NCI-H146 treated with DMSO at 0.1 percent for 48 hours (cell line): ENCODE results near the gene GNRHR.
"Not testable (repeated sequence)": the region's sequence is repeated elsewhere in the genome, so short reads cannot be mapped to it uniquely, and the experiment has no call there.

Experiments
- DNase-seq: peaks from one replicate; lab custom pipeline; 2025; ENCODE audit not compliant: unreplicated experiment; lab: John Stamatoyannopoulos, UW

GNRHR gene

GRCh38 chr4:67754288-67754687 is at the start of gene GNRHR:
GNRHR (minus strand) TSS chr4:67754388; CDS start chr4:67754335, 53 bp downstream.
- DNase-seq = no peak

GRCh38 chr4:67796810-67797209 is 42.6 kb upstream of the GNRHR start:
- no peak for DNase-seq

- no peak for DNase-seq
Measured at GRCh38 chr4:67790721-67791120, 36.5 kb upstream of the GNRHR start.

- no peak for DNase-seq
Measured at GRCh38 chr4:67787311-67787710, 33.1 kb upstream of the GNRHR start.

- no peak for DNase-seq
Measured at GRCh38 chr4:67785528-67785927, 31.3 kb upstream of the GNRHR start.

GRCh38 chr4:67779631-67780030 is 25.4 kb upstream of the GNRHR start:
- no peak for DNase-seq

GRCh38 chr4:67776746-67777145 is 22.6 kb upstream of the GNRHR start:
- DNase-seq = no peak

GRCh38 chr4:67770422-67770821 is 16.2 kb upstream of the GNRHR start:
- peak; percentile 52 for DNase-seq

- DNase-seq = no peak
Measured at GRCh38 chr4:67765928-67766327, 11.7 kb upstream of the GNRHR start.

- no peak for DNase-seq
Measured at GRCh38 chr4:67765401-67765800, 11.2 kb upstream of the GNRHR start.

GRCh38 chr4:67764183-67764582 is 10.0 kb upstream of the GNRHR start:
- DNase-seq = no peak

GRCh38 chr4:67762086-67762485 is 7.9 kb upstream of the GNRHR start:
- DNase-seq = no peak

- DNase-seq = not testable (repeated sequence)
Measured at GRCh38 chr4:67756991-67757390, 2.8 kb upstream of the GNRHR start.

GRCh38 chr4:67755974-67756373 is 1.8 kb upstream of the GNRHR start:
- DNase-seq = no peak

GRCh38 chr4:67751260-67751659 is 2.9 kb downstream of the GNRHR start:
- no peak for DNase-seq

- no peak for DNase-seq
Measured at GRCh38 chr4:67750691-67751090, 3.5 kb downstream of the GNRHR start.

- no peak for DNase-seq
Measured at GRCh38 chr4:67749286-67749685, 4.9 kb downstream of the GNRHR start.

GRCh38 chr4:67746797-67747495 is 7.2 kb downstream of the GNRHR start:
- DNase-seq = peak; percentile 73

- DNase-seq = no peak
Measured at GRCh38 chr4:67744561-67745283, 9.5 kb downstream of the GNRHR start.

- no peak for DNase-seq
Measured at GRCh38 chr4:67743194-67743593, 11.0 kb downstream of the GNRHR start.

GRCh38 chr4:67736262-67736661 is 17.9 kb downstream of the GNRHR start:
- no peak for DNase-seq

GRCh38 chr4:67735325-67735724 is 18.9 kb downstream of the GNRHR start:
- no peak for DNase-seq

- not testable (repeated sequence) for DNase-seq
Measured at GRCh38 chr4:67730511-67730910, 23.7 kb downstream of the GNRHR start.
